CD4-positive, alpha-beta T cell treated with Interleukin-10 for 1 hour (primary cell): Measurements from ENCODE around the gene LRRC63.
A peak's percentile ranks its signal among the peaks of the same experiment; 100 is the strongest.
"Not testable (repeated sequence)": the region's sequence is repeated elsewhere in the genome, so short reads cannot be mapped to it uniquely, and the experiment has no call there.

Experiments used
- DNase-seq: peaks from one replicate; pipeline ENCODE4 v3.0.0-alpha.2; 2020

LRRC63 gene

GRCh38 chr13:46182491-46182877, 29.2 kb upstream of the LRRC63 start:
- no peak for DNase-seq

DNA sequence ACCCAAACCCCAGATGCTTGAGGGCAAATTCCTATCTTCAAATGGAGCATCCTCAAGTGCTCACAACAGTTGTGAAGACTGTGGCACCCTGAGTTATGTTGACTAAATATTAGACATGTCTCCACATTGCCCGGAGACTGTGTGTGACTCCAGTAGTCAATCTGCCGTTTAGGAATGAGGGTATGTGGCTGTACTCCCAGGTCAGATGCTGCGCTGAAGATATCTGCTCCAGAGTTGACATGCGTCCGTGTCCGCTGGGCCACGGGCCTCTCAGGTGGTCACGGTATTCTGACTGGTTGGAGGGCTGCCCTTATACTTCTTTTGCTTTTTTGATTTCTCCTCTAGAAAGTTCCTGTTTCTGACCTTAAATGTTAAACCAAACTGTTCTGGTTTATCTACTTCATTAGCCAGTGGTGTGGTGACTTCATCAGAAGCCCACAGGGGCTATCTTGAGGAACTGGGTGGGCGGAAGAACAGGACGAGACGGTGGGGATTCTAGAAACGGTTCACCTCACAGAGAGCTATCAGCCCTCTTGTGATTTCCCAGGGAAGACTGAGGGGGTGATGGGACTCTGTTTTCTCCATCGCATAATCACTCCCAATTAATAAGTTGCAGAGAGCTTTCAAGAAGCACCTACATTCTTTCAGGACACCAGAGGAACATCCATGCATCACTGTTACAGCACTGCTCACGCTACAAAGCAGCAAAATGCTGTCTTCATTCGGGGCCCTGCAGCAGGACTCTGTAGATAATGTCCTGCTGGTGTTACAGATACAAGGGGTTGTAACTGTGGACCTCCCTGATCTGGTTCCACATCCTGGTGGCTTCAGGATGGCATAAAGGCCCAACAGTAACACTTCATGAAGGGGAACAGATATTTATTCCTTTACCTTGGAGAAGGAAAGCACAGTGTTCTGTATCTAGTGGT, 28.4 kb upstream of the LRRC63 start:
- DNase-seq, result no peak

DNA sequence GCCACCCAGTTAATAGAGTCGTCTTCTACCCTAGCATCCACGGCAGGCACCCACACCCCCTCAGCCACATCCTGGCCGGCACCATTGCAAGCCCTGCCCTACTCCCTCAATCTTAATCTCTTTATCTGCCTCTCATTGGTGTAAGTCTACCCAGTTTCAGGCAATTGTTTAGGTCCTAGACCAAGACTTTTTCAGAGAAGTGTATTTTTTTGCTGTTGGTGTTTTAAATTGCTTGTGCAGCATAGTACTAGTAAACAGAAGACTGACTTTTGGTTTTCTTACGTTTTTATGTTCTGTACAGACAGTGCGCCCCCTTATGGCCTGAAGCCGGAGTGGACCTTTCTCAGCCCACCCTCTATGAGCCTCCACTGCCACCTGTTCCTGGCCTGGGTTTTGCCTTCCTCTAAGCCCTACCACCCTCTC, 27.4 kb upstream of the LRRC63 start:
- peak; percentile 82 for DNase-seq

DNA sequence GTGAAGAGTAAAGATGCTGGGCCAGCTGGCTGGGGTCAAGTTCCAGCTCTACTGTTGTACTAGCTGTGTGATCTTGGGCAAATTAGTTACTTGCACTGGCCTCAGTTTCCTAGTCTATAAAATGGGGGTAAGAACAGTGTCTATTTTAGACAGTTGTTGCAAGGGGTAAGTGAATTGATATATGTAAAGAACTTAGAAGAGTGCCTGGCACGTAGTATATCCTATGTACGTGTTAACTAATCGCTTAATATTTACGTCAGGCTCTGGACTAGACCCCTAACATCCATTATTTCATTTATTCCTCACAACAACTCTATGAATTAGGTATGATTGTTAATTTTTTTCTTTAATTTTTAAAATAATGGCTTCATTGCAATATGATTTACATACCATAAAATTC, 26.1 kb upstream of the LRRC63 start:
- DNase-seq, result no peak

- DNase-seq, result no peak
These were observed 19.3 kb upstream of the LRRC63 start for GRCh38 chr13:46192412-46192811.

GRCh38 chr13:46195016-46195415, 16.7 kb upstream of the LRRC63 start:
- no peak for DNase-seq

DNA sequence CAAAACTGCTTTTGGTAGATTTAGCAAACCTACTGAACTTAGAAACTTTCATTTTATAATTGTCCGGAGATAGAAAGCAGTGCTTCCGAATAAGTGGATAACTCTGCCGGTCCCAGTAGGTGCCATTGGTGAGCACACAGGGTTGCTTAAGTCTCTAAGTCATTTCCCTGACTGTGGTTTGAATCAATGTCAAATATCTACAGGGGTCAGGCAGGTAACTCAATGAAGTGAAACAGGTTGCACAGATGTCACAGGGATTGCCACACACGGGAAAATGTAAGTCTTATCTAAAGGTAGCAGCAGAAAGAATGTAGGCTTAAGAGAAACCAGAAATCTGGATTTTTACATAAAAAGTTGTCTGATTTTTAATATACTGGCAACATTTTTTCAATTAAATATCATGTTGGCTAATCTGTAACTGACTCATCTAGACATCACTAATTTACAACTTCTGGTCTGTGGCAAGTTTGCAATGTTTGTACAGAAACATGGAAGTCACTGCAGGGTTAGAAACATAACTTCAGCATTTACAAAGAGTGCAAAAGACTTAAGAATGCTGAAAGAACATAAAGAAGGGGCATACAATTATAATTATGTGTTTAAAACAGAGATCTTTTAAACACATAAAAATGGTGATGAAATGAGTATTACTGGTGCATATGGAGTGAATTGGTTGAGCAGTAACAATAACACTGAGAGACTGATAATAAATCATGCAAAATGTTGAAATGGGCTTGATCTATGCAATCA, 14.3 kb upstream of the LRRC63 start:
- no peak for DNase-seq

GRCh38 chr13:46198696-46199193, 13.0 kb upstream of the LRRC63 start:
- no peak for DNase-seq

DNA sequence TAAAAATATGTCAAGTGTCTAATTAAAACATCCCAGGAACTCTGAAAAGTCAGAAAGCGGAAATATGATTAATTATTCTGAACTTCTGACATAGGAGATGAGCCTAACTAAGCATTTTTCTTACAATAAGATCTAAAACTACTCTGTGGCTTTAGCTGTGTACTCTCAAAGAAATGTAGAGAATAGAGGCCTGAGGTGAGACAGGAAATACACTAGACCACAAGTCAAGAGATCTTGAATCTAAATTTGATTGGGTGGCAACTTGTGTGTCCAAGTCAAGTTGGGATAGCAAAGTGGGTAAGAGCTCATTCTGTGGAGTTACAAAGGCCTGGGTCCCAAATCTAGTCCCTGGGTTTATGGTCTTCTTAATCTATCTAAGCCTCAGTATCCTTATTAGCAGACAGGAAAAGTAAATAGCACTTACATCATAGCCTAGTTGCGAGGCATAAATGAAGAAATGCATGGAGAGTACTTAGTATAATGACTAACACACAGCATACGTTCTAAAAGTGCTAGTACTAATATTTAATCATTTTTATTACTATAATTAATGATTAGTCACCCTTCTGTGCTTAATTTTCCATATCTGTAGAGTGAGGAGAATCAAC, 9.4 kb upstream of the LRRC63 start:
- DNase-seq, result peak; percentile 49

- DNase-seq, result no peak
These were observed 8.8 kb upstream of the LRRC63 start for GRCh38 chr13:46202966-46203365.

DNA sequence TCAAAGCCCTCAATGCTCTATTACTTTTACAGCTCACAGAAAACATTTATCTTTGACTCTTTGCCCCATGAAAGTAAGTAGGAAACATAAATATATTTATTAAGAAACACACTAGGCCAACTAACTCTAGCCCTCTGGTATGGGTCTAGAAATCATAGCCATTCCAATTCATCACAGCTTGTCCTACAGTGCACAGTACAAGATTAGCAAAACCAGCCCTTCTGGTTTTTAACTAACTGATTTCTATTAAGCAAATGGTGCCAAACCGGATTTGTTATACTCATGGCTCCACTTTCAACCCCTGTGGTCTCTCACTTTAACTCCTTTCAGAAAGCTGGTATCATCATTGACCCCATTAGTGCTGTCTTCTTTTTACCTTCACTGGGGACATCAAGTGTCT, 5.6 kb upstream of the LRRC63 start:
- no peak for DNase-seq

GRCh38 chr13:46207828-46208227, 3.9 kb upstream of the LRRC63 start:
- no peak for DNase-seq

GRCh38 chr13:46210362-46211083, 1.2 kb upstream of the LRRC63 start:
- no peak for DNase-seq

GRCh38 chr13:46211116-46211482, 629 bp upstream of the LRRC63 start:
- peak; percentile 63 for DNase-seq

GRCh38 chr13:46213242-46213641, 1.5 kb downstream of the LRRC63 start:
- DNase-seq, result no peak

GRCh38 chr13:46214741-46215140, 3.0 kb downstream of the LRRC63 start:
- not testable (repeated sequence) for DNase-seq

DNA sequence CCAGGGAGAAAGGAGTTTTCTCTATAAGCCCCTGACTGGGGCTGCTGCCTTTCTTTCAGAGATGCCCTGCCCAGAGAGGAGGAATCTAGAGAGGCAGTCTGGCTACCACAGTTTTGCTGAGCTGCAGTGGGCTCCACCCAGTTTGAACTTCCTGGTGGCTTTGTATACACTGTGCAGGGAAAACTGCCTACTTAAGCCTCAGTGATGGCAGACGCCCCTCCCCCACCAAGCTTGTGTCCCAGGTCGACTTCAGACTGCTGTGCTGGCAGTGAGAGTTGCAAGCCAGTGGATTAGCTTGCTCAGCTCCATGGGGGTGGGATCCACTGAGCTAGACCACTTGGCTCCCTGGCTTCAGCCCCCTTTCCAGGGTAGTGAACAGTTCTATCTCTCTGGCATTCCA, 8.5 kb downstream of the LRRC63 start:
- DNase-seq, result not testable (repeated sequence)

DNA sequence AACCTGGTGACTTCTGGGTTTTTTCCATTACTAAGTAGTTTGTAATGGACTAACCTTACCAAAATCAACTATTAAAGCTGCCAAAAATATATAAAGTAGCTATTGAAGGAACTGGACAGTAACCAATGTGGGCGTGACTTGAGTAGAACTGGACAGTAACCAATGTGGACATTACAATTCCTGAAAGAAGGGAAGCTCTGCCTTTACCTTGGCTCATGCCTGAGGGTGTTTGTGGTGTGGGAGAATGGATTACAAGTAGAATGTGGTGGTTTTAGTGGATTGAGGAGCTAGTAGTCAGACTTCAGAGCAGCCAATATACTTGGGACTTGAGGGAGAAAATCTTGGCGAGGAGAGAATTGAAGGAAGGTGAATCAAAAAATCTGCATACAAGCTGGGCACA, 17.5 kb downstream of the LRRC63 start:
- DNase-seq, result no peak

DNA sequence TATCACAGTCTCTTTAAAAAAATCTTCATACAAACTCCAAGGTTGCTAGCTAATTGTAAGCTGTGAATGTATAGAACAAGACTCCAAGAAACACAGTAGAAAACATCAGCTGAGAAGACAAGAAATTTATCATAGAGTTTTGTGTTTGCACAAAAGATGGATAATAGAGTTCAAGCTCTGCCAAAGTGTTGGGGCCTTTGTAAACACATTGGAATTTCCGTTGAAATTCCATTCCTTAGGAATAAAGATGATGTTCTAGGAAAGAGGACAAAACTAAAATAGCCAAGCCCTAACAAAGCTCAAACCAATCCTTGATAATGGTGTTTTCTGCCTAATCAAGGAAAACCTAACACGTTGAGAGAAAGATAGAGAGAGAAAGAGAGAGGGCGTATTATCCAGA, 20.6 kb downstream of the LRRC63 start:
- DNase-seq, result no peak

- DNase-seq, result no peak
These were observed 23.6 kb downstream of the LRRC63 start for GRCh38 chr13:46235286-46235685.

DNA sequence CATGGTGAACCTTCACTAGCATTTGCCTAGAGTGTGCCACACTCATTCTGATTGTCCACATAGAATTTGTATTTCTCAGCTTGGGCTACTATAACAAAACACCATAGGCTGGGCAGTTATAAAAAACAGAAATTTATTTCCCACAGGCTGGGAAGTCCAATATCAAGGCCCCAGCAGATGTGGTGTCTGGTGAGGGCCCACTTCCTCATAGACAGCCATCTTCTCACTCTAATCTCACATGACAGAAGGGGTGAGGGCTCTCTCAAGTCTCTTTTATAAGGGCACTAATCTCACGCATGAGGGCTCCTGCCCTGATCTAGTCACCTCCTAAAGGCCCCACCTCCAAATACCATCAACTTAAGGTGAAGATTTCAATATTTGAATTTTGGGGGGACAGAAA, 53.6 kb downstream of the LRRC63 start:
- DNase-seq, result no peak

- no peak for DNase-seq
These were observed 55.4 kb downstream of the LRRC63 start for GRCh38 chr13:46267166-46267565.

DNA sequence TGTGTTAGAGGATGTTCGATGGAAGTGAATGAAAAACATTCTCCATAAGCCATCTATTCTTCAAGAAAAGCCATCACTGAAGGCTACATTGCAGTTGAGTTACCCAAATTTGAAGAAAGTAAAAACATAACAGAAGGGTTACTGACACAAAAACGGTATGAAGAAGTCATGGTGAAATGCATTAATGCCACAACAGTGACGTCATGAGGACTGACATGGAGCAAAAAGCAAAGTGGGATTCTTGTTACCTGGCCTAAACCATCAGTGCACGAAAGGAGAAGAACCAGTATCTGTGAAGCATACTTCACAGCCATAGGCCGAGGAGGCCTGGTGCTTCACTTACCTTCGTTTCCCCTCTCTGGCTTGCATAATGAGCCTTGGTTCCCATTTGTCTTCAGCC, 58.7 kb downstream of the LRRC63 start:
- DNase-seq, result no peak
